MM.1S (cell line): Measurements from ENCODE around the gene ENOX2.

ENCODE experiments used
- DNase-seq: peaks from one replicate; pipeline ENCODE4 v3.0.0-alpha.2; 2015
- H2AFZ ChIP-seq: fragments of 300-600 bp; sonication (generic); 2 replicates; pipeline ENCODE4 v1.6.0; 2016; ENCODE audit warnings: antibody characterized with exemption, low read length
- H3F3A ChIP-seq: fragments of 300-600 bp; sonication (generic); 2 replicates; pipeline ENCODE4 v1.6.1; 2016; ENCODE audit warnings: mild to moderate bottlenecking, antibody characterized with exemption, low read length, moderate library complexity, mixed read lengths; ENCODE audit not compliant: insufficient read depth
- H3K27ac ChIP-seq: fragments of 300-600 bp; sonication (generic); 2 replicates; pipeline ENCODE4 v1.5.1; 2016; ENCODE audit warnings: mild to moderate bottlenecking, low read length
- H3K27me3 ChIP-seq: fragments of 300-600 bp; sonication (generic); replicated peaks from 2 replicates; pipeline ENCODE4 v1.6.0; 2016; ENCODE audit warnings: low read length; ENCODE audit not compliant: insufficient read depth
- H3K36me3 ChIP-seq: fragments of 300-600 bp; sonication (generic); replicated peaks from 2 replicates; pipeline ENCODE4 v1.6.1; 2016; ENCODE audit warnings: mild to moderate bottlenecking, low read length, mixed read lengths; ENCODE audit not compliant: insufficient read depth
- H3K4me1 ChIP-seq: fragments of 300-600 bp; sonication (generic); 2 replicates; pipeline ENCODE4 v1.6.1; 2016; ENCODE audit warnings: low read length, mixed read lengths
- H3K4me2 ChIP-seq: fragments of 300-600 bp; sonication (generic); 2 replicates; pipeline ENCODE4 v1.6.0; 2016; ENCODE audit warnings: low read depth, low read length
- H3K4me3 ChIP-seq: fragments of 300-600 bp; sonication (generic); 2 replicates; pipeline ENCODE4 v1.5.1; 2016; ENCODE audit warnings: low read length, mixed read lengths
- H3K79me2 ChIP-seq: fragments of 300-600 bp; sonication (generic); 2 replicates; pipeline ENCODE4 v1.6.1; 2016; ENCODE audit warnings: mixed run types, low read length, mixed read lengths
- H3K9ac ChIP-seq: fragments of 300-600 bp; sonication (generic); 2 replicates; pipeline ENCODE4 v1.6.1; 2016; ENCODE audit warnings: low read length, mixed read lengths
- H3K9me2 ChIP-seq: fragments of 300-600 bp; sonication (generic); replicated peaks from 2 replicates; pipeline ENCODE4 v1.6.1; 2016; ENCODE audit warnings: mild to moderate bottlenecking, low read length, mixed read lengths; ENCODE audit not compliant: insufficient read depth
- H3K9me3 ChIP-seq: fragments of 300-600 bp; sonication (generic); replicated peaks from 2 replicates; pipeline ENCODE4 v1.6.1; 2016; ENCODE audit warnings: mild to moderate bottlenecking, low read length, mixed read lengths; ENCODE audit not compliant: insufficient read depth
- H4K20me1 ChIP-seq: fragments of 300-600 bp; sonication (generic); 2 replicates; pipeline ENCODE4 v1.6.1; 2016; ENCODE audit warnings: mild to moderate bottlenecking, low read length, moderate library complexity, mixed read lengths; ENCODE audit not compliant: insufficient read depth
- CTCF ChIP-seq: fragments of 300-600 bp; sonication (generic); IDR thresholded peaks from 2 replicates; pipeline ENCODE4 v1.5.1; 2016; ENCODE audit warnings: antibody characterized with exemption, low read length, mixed read lengths
- EZH2 ChIP-seq: fragments of 300-600 bp; sonication (generic); optimal IDR thresholded peaks from 2 replicates; pipeline ENCODE3; 2017; ENCODE audit warnings: low read depth, mild to moderate bottlenecking, antibody characterized with exemption, low read length, mixed read lengths
- EZH2phosphoT487 ChIP-seq: fragments of 300-600 bp; sonication (generic); IDR thresholded peaks from 2 replicates; pipeline ENCODE4 v1.6.1; 2018; ENCODE audit warnings: antibody characterized with exemption, low read length

Gene ENOX2

GRCh38 chrX:130829526-130830515 is 73.2 kb downstream of the ENOX2 start:
- no peak overlapping the region for H2AFZ ChIP-seq
- no peak overlapping the region for H3K9ac ChIP-seq
- no peak overlapping the region for H3K4me2 ChIP-seq
- DNase-seq = no peak
- no peaks in the 10 kb centered on the region for H3K9me3 ChIP-seq
- H3K27ac ChIP-seq = no peak overlapping the region
- no peaks in the 10 kb centered on the region for H3K27me3 ChIP-seq
- 0 out of 2 replicates have a peak, but pooled peaks cover 5% of the 10 kb centered on the region for H3K4me1 ChIP-seq
- no peak for TF ChIP-seq EZH2phosphoT487
- H3K4me3 ChIP-seq = no peak overlapping the region
- H4K20me1 ChIP-seq = no peaks in the 10 kb centered on the region
- no peaks in the 10 kb centered on the region for H3K36me3 ChIP-seq
- H3K79me2 ChIP-seq = no peaks in the 10 kb centered on the region
- H3K9me2 ChIP-seq = no peaks in the 10 kb centered on the region
- no peaks in the 10 kb centered on the region for H3F3A ChIP-seq

GRCh38 chrX:130828641-130829040 is 74.4 kb downstream of the ENOX2 start:
- H3K9me2 ChIP-seq = no peaks in the 10 kb centered on the region
- H3K9ac ChIP-seq = no peak overlapping the region
- no peaks in the 10 kb centered on the region for H3K79me2 ChIP-seq
- H4K20me1 ChIP-seq = no peaks in the 10 kb centered on the region
- DNase-seq = no peak
- H3K27ac ChIP-seq = no peak overlapping the region
- no peak overlapping the region for H3K4me3 ChIP-seq
- no peak for TF ChIP-seq EZH2
- no peak for TF ChIP-seq CTCF
- no peak for TF ChIP-seq EZH2phosphoT487
- H3K4me2 ChIP-seq = no peak overlapping the region
- no peaks in the 10 kb centered on the region for H3F3A ChIP-seq
- H3K36me3 ChIP-seq = no peaks in the 10 kb centered on the region
- H3K27me3 ChIP-seq = no peaks in the 10 kb centered on the region
- no peaks in the 10 kb centered on the region for H3K9me3 ChIP-seq
- 0 out of 2 replicates have a peak, but pooled peaks cover 5% of the 10 kb centered on the region for H3K4me1 ChIP-seq
- H2AFZ ChIP-seq = no peak overlapping the region

DNA sequence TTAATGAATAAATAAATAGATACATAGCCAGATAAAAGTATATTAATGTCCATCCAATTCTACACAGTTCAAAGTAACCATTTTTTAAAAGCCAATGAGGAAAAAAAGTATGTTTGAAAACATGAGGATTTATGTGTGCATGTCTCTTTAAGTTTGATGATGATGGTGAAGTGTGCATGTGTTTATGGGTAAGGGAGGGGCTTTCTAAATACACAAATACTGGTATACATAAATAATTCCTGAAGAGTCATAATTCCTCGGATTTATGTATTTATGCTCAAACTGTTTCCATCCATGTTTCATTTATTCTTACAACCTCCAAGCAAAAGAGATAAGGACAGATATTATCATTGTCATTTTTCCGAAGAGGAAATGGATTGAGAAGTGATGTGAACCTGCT is 75.4 kb downstream of the ENOX2 start:
- H3K9ac ChIP-seq = no peak overlapping the region
- no peaks in the 10 kb centered on the region for H3F3A ChIP-seq
- no peak overlapping the region for H3K4me3 ChIP-seq
- no peak overlapping the region for H3K4me2 ChIP-seq
- H3K36me3 ChIP-seq = no peaks in the 10 kb centered on the region
- H4K20me1 ChIP-seq = no peaks in the 10 kb centered on the region
- TF ChIP-seq EZH2 (no peak), CTCF (no peak), EZH2phosphoT487 (no peak)
- 0 out of 2 replicates have a peak, but pooled peaks cover 4% of the 10 kb centered on the region for H3K4me1 ChIP-seq
- no peak for DNase-seq
- no peaks in the 10 kb centered on the region for H3K9me3 ChIP-seq
- H3K27me3 ChIP-seq = no peaks in the 10 kb centered on the region
- no peak overlapping the region for H2AFZ ChIP-seq
- H3K9me2 ChIP-seq = no peaks in the 10 kb centered on the region
- H3K79me2 ChIP-seq = no peaks in the 10 kb centered on the region
- H3K27ac ChIP-seq = no peak overlapping the region

DNA sequence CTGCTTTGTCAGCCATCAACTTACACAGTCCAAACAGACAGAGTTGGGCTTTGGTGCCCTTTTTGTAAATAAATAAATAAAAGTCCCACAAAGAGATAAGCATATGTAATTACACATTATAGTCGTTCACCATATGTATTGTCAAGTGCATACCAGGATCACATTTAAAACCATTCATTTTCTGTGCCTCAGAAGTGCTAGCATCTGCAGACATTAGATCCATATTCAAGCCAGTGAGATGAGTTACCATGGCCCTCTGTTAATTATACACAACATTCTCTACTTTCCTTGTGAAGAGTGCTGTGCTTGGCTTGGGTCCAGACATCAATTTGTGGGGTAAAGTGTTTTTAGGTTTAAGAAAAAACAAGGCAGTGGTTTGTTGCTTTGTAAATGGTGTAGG is 76.8 kb downstream of the ENOX2 start:
- no peaks in the 10 kb centered on the region for H3K9me3 ChIP-seq
- no peaks in the 10 kb centered on the region for H3K27me3 ChIP-seq
- TF ChIP-seq EZH2phosphoT487 (no peak), EZH2 (no peak), CTCF (no peak)
- no peak overlapping the region for H3K27ac ChIP-seq
- H3K36me3 ChIP-seq = no peaks in the 10 kb centered on the region
- H3K9ac ChIP-seq = no peak overlapping the region
- H4K20me1 ChIP-seq = no peaks in the 10 kb centered on the region
- H3K79me2 ChIP-seq = no peaks in the 10 kb centered on the region
- H3K4me2 ChIP-seq = no peak overlapping the region
- no peaks in the 10 kb centered on the region for H3K9me2 ChIP-seq
- DNase-seq = no peak
- no peaks in the 10 kb centered on the region for H3K4me1 ChIP-seq
- no peaks in the 10 kb centered on the region for H3F3A ChIP-seq
- H3K4me3 ChIP-seq = no peak overlapping the region
- no peak overlapping the region for H2AFZ ChIP-seq
